HG03135 (cell line): ENCODE data around the gene RIOX2.
"Not testable (repeated sequence)": the region's sequence is repeated elsewhere in the genome, so short reads cannot be mapped to it uniquely, and the experiment has no call there.

Experiments
- ATAC-seq: cut with Tn5 transposase; IDR thresholded peaks from one replicate; pipeline ENCODE4 v1.9.1; 2021; ENCODE audit warnings: mild to moderate bottlenecking, moderate library complexity; ENCODE audit not compliant: unreplicated experiment

RIOX2 gene

GRCh38 chr3:97971679-97972567 lies at the start of gene RIOX2:
TSS of gene RIOX2 (minus strand) at chr3:97972431. CDS start at chr3:97967593, 4,838 bp downstream.
- ATAC-seq = peak; percentile 92

GRCh38 chr3:98020412-98020811 lies 48.2 kb upstream of the RIOX2 start:
- ATAC-seq = no peak

GRCh38 chr3:98018301-98018700 lies 46.1 kb upstream of the RIOX2 start:
- no peak for ATAC-seq

- ATAC-seq = no peak
These were observed 42.0 kb upstream of the RIOX2 start for GRCh38 chr3:98014268-98014585.

GRCh38 chr3:98013411-98014267 lies 41.4 kb upstream of the RIOX2 start:
- ATAC-seq = no peak

GRCh38 chr3:98012979-98013378 lies 40.7 kb upstream of the RIOX2 start:
- no peak for ATAC-seq

- ATAC-seq = not testable (repeated sequence)
These were observed 38.7 kb upstream of the RIOX2 start for GRCh38 chr3:98010883-98011449.

GRCh38 chr3:98010194-98010882 lies 38.1 kb upstream of the RIOX2 start:
- no peak for ATAC-seq

GRCh38 chr3:98008855-98009254 lies 36.6 kb upstream of the RIOX2 start:
- peak; percentile 52 for ATAC-seq

- no peak for ATAC-seq
These were observed 33.2 kb upstream of the RIOX2 start for GRCh38 chr3:98005438-98005837.

GRCh38 chr3:98004721-98005120 lies 32.5 kb upstream of the RIOX2 start:
- ATAC-seq = no peak

- ATAC-seq = peak; percentile 69
These were observed 31.2 kb upstream of the RIOX2 start for GRCh38 chr3:98003306-98003969.

GRCh38 chr3:98002717-98003116 lies 30.5 kb upstream of the RIOX2 start:
- ATAC-seq = no peak

GRCh38 chr3:97999994-98000393 lies 27.8 kb upstream of the RIOX2 start:
- no peak for ATAC-seq

- no peak for ATAC-seq
These were observed 26.9 kb upstream of the RIOX2 start for GRCh38 chr3:97999103-97999502.

- ATAC-seq = peak; percentile 52
These were observed 24.8 kb upstream of the RIOX2 start for GRCh38 chr3:97996988-97997387.

GRCh38 chr3:97994328-97994945 lies 22.2 kb upstream of the RIOX2 start:
- no peak for ATAC-seq

- no peak for ATAC-seq
These were observed 21.3 kb upstream of the RIOX2 start for GRCh38 chr3:97993526-97993925.

GRCh38 chr3:97992547-97993173 lies 20.4 kb upstream of the RIOX2 start:
- no peak for ATAC-seq

GRCh38 chr3:97991293-97991682 lies 19.1 kb upstream of the RIOX2 start:
- ATAC-seq = no peak
